GM19467 (cell line): Measurements from ENCODE around the gene LASP1NB.
"Not testable (repeated sequence)": the region's sequence is repeated elsewhere in the genome, so short reads cannot be mapped to it uniquely, and the experiment has no call there.

ENCODE experiments used
- ATAC-seq: cut with Tn5 transposase; IDR thresholded peaks from one replicate; pipeline ENCODE4 v1.9.1; 2021; ENCODE audit warnings: mild to moderate bottlenecking, moderate library complexity; ENCODE audit not compliant: unreplicated experiment

Gene LASP1NB

GRCh38 chr17:38896346-38896954 is 29.0 kb upstream of the LASP1NB start:
- ATAC-seq, result no peak

DNA sequence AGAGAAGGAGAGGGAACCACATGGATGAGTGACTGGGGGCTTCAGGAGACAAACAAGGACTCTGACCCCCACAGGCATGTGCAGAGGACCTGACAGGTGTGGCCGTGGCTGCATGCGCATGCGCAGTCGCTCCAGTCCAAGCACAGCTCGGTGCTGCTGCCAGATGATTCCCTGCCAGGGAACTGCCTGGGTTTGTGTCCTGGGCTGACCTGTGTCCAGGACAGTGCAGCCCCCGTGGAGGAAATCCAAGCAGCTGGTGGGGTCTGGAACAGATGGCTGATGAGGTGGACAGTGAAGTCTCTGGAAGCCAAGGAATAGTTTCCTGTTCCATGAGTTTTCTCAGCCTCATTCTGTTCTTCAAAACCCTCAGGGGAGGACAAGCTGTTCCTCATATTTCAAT is 28.2 kb upstream of the LASP1NB start:
- ATAC-seq, result no peak

GRCh38 chr17:38897671-38898290 is 27.6 kb upstream of the LASP1NB start:
- ATAC-seq, result no peak

GRCh38 chr17:38898291-38898679 is 27.1 kb upstream of the LASP1NB start:
- peak; percentile 27 for ATAC-seq

GRCh38 chr17:38898812-38899348 is 26.5 kb upstream of the LASP1NB start:
- peak; percentile 72 for ATAC-seq

- ATAC-seq, result peak; percentile 14
Measured at GRCh38 chr17:38899421-38899820, 26.0 kb upstream of the LASP1NB start.

DNA sequence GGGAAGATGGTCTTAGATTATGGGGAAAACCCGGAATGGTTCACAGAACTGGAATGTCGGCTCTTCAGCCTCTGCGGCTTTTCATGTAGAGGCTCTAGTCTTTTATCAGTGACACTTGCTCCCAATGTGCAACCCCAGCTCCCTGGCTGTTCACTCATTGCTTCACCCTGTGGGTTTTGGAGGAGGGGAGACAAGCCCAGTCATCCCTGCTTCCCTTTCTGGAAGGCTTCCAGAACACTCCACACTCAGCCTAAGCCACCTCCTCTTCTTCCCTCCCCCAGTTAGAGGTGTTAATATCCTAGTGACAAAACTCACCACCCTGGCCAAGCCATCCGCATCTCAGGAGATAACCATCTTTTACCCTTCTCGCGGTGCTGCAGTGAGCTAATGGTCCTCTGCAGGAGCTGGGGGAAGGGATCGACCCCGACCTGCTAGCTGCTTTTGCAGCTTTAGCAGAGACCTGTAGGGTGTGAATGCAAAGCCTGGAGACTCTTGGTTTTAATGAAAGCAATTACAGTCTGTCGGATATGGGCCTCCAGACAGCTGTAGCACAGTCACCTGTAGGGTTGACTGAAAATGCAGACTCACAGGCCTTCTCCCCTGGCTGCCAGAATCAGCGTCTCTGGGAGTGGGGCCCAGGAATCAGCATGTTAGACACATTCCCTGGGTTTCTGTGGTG is 24.3 kb upstream of the LASP1NB start:
- no peak for ATAC-seq

DNA sequence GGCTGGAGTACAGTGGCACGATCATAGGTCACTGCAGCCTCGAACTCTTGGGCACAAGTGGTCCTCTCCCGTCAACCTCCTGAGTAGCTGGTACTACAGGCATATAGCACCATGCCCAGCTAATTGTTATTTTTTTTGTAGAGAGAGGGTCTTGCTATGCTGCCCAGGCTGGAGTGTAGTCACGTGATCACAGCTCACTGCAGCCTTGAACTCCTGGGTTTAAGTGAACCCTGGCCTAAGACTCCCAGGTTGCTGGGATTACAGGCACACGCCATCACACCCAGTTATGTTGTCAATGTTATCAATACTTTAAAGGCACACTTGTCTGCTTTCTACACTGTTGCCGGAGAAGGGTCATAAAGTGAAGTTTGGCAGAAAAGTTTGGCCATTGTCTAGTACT is 22.0 kb upstream of the LASP1NB start:
- no peak for ATAC-seq

DNA sequence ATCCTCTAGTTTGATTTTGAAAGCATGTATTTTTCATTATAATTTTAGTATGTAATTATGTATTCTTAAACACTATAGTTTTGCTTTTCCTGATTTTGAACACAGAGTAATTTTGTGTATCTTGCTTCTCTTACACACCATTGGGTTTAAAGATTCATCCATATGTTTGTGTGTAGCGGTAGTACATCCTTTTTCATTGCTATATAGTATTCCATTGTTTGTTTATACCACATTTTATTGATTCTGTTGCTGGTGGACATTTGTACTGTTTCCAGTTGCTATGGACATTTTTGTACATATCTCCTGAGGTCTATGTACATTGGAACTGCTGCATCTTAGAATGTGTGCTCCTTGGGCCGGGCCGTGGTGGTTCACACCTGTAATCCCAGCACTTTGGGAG is 20.5 kb upstream of the LASP1NB start:
- no peak for ATAC-seq

GRCh38 chr17:38905375-38905774 is 20.0 kb upstream of the LASP1NB start:
- ATAC-seq, result no peak

DNA sequence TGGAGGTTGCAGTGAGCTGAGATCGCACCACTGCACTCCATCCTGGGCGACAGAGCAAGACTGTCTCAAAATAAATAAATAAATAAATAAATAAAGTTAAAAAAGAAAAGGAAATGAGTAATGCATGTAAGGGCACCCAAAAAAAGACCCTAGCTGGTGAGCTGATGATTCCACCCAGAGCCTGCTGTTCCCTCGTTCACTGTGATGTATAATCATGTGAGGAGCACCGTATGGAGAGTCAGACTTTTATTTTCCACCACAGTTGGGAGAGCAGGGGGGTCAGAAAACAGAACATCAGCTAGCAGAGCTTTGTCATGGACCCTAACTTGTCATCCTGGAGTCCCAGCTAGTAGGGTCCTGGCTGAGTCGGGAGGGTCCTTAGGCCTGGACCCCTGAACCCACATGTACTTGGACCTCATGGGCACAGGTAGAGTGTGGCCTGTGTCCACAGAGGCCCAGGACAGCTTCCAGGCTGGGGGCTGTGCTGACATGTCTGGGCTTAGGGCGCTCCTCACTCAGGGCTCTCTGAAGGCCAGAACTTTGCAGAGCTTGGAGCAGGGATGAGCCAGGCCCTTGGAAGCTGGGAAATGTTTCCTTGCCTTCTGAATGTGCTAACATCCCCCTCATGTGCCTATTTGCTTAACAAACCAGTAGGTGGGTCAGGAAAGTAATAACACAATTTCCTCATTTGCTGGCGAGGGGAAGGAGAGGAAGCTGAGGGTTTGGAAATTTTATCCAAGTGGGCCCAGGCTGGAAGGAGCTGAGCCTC is 18.8 kb upstream of the LASP1NB start:
- no peak for ATAC-seq

GRCh38 chr17:38907930-38908675 is 17.3 kb upstream of the LASP1NB start:
- no peak for ATAC-seq

DNA sequence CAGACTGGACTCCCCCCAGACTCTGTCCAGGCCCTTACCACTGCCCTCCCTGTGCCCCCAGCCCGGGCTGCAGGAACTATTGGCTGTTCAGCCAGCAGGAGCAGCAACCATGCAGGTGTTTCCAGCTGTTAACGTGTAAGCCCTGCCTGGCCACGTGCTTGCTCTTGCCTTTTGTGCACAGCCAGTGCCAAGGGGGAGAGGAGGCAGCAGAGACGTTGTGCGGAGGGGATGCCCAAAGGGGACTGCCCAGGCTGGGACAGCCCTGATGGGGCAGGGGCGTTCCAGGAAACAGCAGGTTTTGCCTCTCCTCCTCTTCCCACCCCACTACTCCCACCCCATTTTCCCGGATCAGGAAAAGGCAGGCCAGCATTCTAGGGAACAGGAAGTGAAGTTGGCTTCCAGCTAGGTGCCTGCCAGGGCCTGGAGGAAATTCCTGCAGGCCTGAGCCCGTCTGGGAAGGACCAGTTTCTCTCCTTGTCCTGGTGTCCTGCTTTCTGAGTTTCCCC is 16.7 kb upstream of the LASP1NB start:
- ATAC-seq, result no peak

- ATAC-seq, result no peak
Measured at GRCh38 chr17:38910325-38910724, 15.1 kb upstream of the LASP1NB start.

DNA sequence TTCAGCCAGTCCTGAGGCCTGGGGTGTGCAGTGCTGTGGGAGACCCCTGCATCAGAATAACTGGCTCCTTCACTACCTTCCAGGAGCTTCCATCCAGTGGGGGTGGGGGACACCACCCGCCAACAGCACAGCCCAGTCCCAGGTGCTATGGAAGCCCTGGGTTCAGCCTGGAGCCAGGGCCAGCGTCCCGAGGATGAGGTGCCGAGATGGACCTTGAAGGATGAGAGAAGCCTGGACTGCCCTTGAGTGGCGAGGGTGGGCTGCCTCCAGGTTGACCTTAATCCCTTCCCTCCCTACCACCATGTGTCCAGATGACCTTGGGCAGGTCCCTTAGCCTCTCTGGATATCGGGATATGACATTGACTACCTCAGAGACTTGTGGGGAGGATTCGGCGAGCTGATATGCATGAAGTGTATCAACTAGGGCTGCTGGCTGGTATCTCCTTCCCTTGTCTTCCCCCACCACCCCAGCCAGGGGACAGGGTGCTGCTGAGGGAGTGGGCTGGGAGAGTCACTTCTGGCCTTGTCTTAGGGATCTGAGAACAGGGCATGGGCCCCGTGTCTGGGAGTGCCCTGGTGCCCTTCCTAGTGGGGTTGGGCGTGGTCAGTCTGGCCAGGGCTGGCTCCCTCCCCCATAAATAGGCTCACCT is 14.2 kb upstream of the LASP1NB start:
- no peak for ATAC-seq

DNA sequence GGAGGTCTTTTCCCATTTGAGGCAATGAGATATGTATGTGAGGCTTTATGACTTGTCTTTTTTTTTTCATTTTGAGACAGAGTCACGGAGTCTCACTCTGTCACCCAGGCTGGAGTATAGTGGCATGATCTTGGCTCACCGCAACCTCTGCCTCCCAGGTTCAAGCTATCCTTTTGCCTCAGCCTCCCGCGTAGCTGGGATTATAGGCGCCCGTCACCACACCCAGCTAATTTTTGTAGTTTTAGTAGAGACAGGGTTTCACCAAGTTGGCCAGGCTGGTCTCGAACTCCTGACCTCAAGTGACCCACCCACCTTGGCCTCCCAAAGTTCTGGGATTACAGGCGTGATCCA is 13.7 kb upstream of the LASP1NB start:
- not testable (repeated sequence) for ATAC-seq

- no peak for ATAC-seq
Measured at GRCh38 chr17:38912221-38912813, 13.1 kb upstream of the LASP1NB start.

- no peak for ATAC-seq
Measured at GRCh38 chr17:38914741-38915638, 10.4 kb upstream of the LASP1NB start.

- no peak for ATAC-seq
Measured at GRCh38 chr17:38915639-38915995, 9.8 kb upstream of the LASP1NB start.
